ENCODE results near the gene SIN3A. TPM values are rescaled to one million over a fixed set of nuclear protein-coding genes. Genes with fewer than 3 reads are reported as not detected.

SIN3A gene
- total RNA-seq, 1 donor from 2014 or later = 59.2 TPM

- Histone ChIP-seq H3K9me3 (no peaks in the 10 kb centered on the region), H3K36me3 (peaks cover 0 to 55% of the 10 kb centered on the region in 2 donors), H3K27me3 (no peaks in the 10 kb centered on the region), H3K27ac (no peak overlapping the region), H3K4me1 (no peaks in the 10 kb centered on the region), H3K4me3 (no peak overlapping the region)
- intact Hi-C loops (cut with DNase I) = no loop called here
- no peak for TF ChIP-seq POLR2AphosphoS5 (IDR thresholded peaks at IDR 0.05; ENCODE audit: insufficient read depth in 1 of 2, low read depth in 1 of 2)
- TF ChIP-seq, protein P1, sequence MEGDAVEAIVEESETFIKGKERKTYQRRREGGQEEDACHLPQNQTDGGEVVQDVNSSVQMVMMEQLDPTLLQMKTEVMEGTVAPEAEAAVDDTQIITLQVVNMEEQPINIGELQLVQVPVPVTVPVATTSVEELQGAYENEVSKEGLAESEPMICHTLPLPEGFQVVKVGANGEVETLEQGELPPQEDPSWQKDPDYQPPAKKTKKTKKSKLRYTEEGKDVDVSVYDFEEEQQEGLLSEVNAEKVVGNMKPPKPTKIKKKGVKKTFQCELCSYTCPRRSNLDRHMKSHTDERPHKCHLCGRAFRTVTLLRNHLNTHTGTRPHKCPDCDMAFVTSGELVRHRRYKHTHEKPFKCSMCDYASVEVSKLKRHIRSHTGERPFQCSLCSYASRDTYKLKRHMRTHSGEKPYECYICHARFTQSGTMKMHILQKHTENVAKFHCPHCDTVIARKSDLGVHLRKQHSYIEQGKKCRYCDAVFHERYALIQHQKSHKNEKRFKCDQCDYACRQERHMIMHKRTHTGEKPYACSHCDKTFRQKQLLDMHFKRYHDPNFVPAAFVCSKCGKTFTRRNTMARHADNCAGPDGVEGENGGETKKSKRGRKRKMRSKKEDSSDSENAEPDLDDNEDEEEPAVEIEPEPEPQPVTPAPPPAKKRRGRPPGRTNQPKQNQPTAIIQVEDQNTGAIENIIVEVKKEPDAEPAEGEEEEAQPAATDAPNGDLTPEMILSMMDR (IDR thresholded peaks at IDR 0.05) = no peak
- TF ChIP-seq POLR2A (IDR thresholded peaks at IDR 0.05) = no peak
- no peak for DNase-seq (ENCODE audit: extremely low spot score in 2 of 2)
These were observed 92.5 kb downstream of the SIN3A start for GRCh38 chr15:75358771-75359536.

DNA sequence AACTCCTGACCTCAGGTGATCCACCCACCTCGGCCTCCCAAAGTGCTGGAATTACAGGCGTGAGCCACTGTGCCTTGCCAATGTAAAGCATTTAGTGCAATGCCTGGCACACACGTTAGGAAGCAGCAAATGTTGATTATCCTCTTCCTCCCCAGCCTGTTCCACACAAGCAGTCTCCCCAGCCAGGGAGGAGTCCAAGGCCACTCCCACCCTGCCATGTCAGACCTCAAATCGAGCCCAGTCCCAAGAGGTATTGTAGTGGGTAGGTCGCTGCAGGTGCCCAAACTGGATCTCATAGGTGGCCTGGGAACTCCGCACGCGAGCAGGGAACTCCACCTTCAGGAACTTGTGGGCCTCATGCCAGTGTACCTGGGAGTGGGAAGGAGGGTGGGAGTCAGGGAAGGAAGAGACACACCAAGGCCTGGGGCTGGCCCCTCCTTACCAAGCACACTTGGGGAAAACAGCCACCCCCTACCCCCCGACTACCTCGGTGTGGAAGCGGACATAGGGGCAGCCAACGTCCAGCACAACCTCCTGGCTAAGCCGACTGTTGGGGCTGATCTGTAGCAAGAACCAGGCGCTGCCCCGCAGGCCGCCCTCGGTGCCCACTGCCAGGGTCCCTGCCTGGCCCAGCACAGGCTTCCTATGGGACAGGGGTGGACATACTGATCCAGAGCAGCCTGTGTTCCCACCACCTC, 93.4 kb downstream of the SIN3A start:
- DNase-seq (ENCODE audit: extremely low spot score in 2 of 2) = no peak
- Histone ChIP-seq H3K36me3 (peaks cover 0 to 55% of the 10 kb centered on the region in 2 donors), H3K4me3 (no peak overlapping the region), H3K27ac (no peak overlapping the region), H3K4me1 (no peaks in the 10 kb centered on the region), H3K9me3 (no peaks in the 10 kb centered on the region), H3K27me3 (no peaks in the 10 kb centered on the region)
- intact Hi-C loops (cut with DNase I) = no loop called here
- no peak for TF ChIP-seq POLR2AphosphoS5 (IDR thresholded peaks at IDR 0.05; ENCODE audit: insufficient read depth in 1 of 2, low read depth in 1 of 2)
- no peak for TF ChIP-seq POLR2A (IDR thresholded peaks at IDR 0.05)
- TF ChIP-seq, protein P1 (IDR thresholded peaks at IDR 0.05) = no peak

DNA sequence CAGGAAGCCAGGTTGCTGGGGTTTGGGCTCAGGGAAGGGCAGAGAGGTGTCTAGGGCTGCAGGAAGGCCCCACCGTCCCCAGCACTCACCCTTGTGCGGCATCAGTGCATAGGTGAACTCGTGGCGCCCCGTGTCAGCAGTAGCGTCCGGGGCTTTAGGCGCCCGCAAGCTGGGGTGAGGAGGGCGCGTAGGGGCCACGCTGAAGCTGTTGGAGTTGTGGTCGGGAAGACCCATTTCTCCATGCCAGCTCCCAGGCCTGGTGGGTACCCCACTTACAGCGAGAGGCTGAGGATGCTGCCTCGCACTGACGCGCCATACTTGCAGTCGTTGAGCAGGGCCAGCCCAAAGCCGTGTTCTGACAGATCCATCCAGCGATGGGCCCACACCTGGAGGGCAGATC, 95.0 kb downstream of the SIN3A start:
- H3K27me3 ChIP-seq = no peaks in the 10 kb centered on the region
- H3K36me3 ChIP-seq = peaks cover 0 to 48% of the 10 kb centered on the region in 2 donors
- H3K9me3 ChIP-seq = no peaks in the 10 kb centered on the region
- intact Hi-C loops (cut with DNase I) = no loop called here
- H3K4me3 ChIP-seq = no peak overlapping the region
- H3K4me1 ChIP-seq = no peaks in the 10 kb centered on the region
- no peak for DNase-seq (ENCODE audit: extremely low spot score in 2 of 2)
- TF ChIP-seq, protein P1 (IDR thresholded peaks at IDR 0.05) = no peak
- TF ChIP-seq POLR2AphosphoS5 (IDR thresholded peaks at IDR 0.05; ENCODE audit: insufficient read depth in 1 of 2, low read depth in 1 of 2) (no peak), POLR2A (IDR thresholded peaks at IDR 0.05) (no peak)
- no peak overlapping the region for H3K27ac ChIP-seq

GRCh38 chr15:75356006-75356405, 95.5 kb downstream of the SIN3A start:
- no peak overlapping the region for H3K27ac ChIP-seq
- intact Hi-C loops (cut with DNase I) = no loop called here
- H3K4me3 ChIP-seq = no peak overlapping the region
- H3K27me3 ChIP-seq = no peaks in the 10 kb centered on the region
- no peaks in the 10 kb centered on the region for H3K9me3 ChIP-seq
- DNase-seq (ENCODE audit: extremely low spot score in 2 of 2) = no peak
- peaks cover 0 to 48% of the 10 kb centered on the region in 2 donors for H3K36me3 ChIP-seq
- H3K4me1 ChIP-seq = no peaks in the 10 kb centered on the region
- TF ChIP-seq POLR2AphosphoS5 (IDR thresholded peaks at IDR 0.05; ENCODE audit: insufficient read depth in 1 of 2, low read depth in 1 of 2) (no peak), POLR2A (IDR thresholded peaks at IDR 0.05) (no peak)
- TF ChIP-seq, protein P1 (IDR thresholded peaks at IDR 0.05) = no peak

DNA sequence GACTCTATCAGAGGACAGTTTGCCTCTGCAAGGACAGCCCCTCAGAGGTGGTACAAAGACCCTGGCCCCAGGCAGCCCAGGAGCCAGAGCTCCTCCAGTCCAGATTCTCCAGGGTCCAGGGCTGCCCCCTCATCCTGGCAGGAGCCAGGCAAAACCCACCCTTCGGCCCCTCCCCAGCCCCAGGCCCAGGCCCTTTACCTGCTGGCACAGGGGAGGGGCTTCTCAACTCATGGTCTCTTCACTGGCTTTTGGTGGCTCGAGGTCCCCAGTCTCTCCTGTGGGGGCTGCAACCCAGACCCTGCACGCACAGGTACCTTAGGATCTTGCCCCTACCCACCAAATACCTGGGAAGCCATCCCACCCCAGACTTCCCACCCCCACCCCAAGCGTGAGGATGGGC, 96.1 kb downstream of the SIN3A start:
- H3K9me3 ChIP-seq = no peaks in the 10 kb centered on the region
- no peaks in the 10 kb centered on the region for H3K27me3 ChIP-seq
- intact Hi-C loops (cut with DNase I) = no loop called here
- H3K36me3 ChIP-seq = peaks cover 0 to 48% of the 10 kb centered on the region in 2 donors
- no peak overlapping the region for H3K27ac ChIP-seq
- TF ChIP-seq POLR2AphosphoS5 (IDR thresholded peaks at IDR 0.05; ENCODE audit: insufficient read depth in 1 of 2, low read depth in 1 of 2) = no peak
- TF ChIP-seq, protein P1 (IDR thresholded peaks at IDR 0.05) = no peak
- TF ChIP-seq POLR2A (IDR thresholded peaks at IDR 0.05) = no peak
- no peak overlapping the region for H3K4me3 ChIP-seq
- DNase-seq (ENCODE audit: extremely low spot score in 2 of 2) = no peak
- H3K4me1 ChIP-seq = no peaks in the 10 kb centered on the region

All from vagina (tissue), 2 donors.